BE2C (cell line): ENCODE measurements around the gene ADH1A.
"Not testable (repeated sequence)": the region's sequence is repeated elsewhere in the genome, so short reads cannot be mapped to it uniquely, and the experiment has no call there.

Experiments
- DNase-seq: peaks from one replicate; pipeline ENCODE4 v3.0.0-alpha.2; 2020
- H3K27me3 ChIP-seq: fragments of 250-450 bp; sonication (Bioruptor Pico); 2 replicates; pipeline ENCODE4 v1.5.1; 2020; ENCODE audit warnings: mild to moderate bottlenecking
- H3K36me3 ChIP-seq: fragments of 250-450 bp; sonication (Bioruptor Pico); 2 replicates; pipeline ENCODE4 v1.5.1; 2020; ENCODE audit warnings: mild to moderate bottlenecking
- H3K4me1 ChIP-seq: fragments of 250-450 bp; sonication (Bioruptor Pico); 2 replicates; pipeline ENCODE4 v1.5.1; 2020
- H3K4me3 ChIP-seq: 2 replicates; pipeline ENCODE4 v1.5.1; 2011; ENCODE audit warnings: low read depth, low read length
- H3K9me3 ChIP-seq: fragments of 250-450 bp; sonication (Bioruptor Pico); 2 replicates; pipeline ENCODE4 v1.5.1; 2020
- CTCF ChIP-seq: IDR thresholded peaks from 2 replicates; pipeline ENCODE4 v1.5.1; 2012; ENCODE audit warnings: mild to moderate bottlenecking, low read depth, low read length

Gene ADH1A

DNA sequence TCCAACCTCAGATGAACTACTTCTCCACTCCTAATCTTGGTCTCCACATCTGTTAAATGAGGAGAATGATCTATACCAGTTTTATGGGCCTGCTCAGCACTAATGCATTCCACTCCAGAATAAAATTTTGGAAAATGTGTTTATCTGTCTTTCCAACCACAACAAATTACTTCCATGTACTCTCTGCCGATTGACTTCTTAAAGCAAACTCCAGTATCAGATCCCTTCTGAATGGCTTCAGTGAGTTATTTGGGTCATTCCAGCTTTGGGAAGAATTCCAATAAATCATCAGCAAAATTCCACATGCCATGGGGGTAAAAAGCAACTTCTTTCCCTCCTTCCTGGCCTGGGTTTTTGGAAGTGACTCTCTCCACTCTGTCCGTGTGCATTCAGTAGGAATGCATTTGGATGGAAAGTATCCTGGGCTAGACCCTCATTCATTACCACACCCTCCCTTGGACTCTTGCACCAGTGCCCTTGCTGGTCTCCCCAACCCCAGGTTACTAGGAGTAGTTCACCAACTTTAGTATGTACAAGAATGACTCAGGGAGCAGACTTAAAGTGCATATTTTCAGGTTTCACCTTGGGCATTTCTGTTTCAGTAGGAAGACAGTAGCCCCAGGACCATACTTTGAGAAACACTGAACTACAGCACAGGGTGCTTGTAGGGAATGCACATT, 56.3 kb downstream of the ADH1A start:
- no peak for TF ChIP-seq CTCF
- Histone ChIP-seq H3K9me3 (no peaks in the 10 kb centered on the region), H3K36me3 (no peaks in the 10 kb centered on the region), H3K27me3 (no peaks in the 10 kb centered on the region), H3K4me3 (no peak overlapping the region), H3K4me1 (no peaks in the 10 kb centered on the region)
- DNase-seq = no peak

DNA sequence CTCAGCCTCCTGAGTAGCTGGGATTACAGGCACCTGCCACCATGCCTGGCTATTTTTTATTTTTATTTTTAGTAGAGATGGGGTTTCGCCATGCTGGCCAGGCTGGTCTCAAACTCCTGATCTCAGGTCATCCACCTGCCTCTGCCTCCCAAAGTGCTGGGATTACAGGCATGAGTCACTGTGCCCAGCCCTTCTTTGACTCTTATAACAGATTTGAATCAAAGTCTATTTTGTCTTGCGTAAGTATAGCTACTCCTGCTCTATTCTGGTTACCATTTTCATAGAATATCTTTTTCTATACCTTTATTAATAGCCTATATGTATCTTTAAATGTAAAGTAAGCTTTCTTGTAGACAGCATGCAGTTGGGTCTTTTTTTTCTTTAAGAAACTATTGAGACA, 57.4 kb downstream of the ADH1A start:
- H3K4me3 ChIP-seq, H3K9me3 ChIP-seq, H3K27me3 ChIP-seq, H3K4me1 ChIP-seq, DNase-seq, H3K36me3 ChIP-seq: not testable (repeated sequence)

GRCh38 chr4:99228706-99229105, 62.1 kb downstream of the ADH1A start:
- H3K36me3 ChIP-seq, H3K9me3 ChIP-seq, H3K4me1 ChIP-seq, DNase-seq, H3K4me3 ChIP-seq, H3K27me3 ChIP-seq: not testable (repeated sequence)

DNA sequence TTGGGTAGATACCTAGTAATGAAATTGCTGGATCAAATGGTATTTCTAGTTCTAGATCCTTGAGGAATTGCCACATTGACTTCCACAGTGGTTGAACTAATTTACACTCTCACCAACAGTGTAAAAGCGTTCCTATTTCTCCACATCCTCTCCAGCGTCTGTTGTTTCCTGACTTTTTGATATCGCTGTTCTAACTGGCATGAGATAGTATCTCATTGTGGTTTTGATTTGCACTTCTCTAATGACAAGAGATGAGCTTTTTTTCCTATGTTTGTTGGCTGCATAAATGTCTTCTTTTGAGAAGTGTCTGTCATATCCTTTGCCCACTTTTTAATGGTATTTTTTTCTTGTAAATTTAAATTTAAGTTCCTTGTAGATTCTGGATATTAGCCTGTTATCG, 63.1 kb downstream of the ADH1A start:
- H3K4me3 ChIP-seq, DNase-seq, H3K27me3 ChIP-seq, H3K36me3 ChIP-seq, H3K9me3 ChIP-seq, H3K4me1 ChIP-seq: not testable (repeated sequence)
